ENCODE measurements around the gene POLRMT. TPM values are rescaled to one million over a fixed set of nuclear protein-coding genes. Genes with fewer than 3 reads are reported as not detected.

POLRMT gene
- total and polyA plus RNA-seq, 2 experiments from 2014 or later: 98.0 to 148 TPM

GRCh38 chr19:681029-682019 is 48.0 kb upstream of the POLRMT start:
- Histone ChIP-seq H3K4me3 (peak overlapping the region; percentile 76; the same call in 1 of the 2 replicates), H2AFZ (peak overlapping the region; percentile 76; the same call in 1 of the 2 replicates), H3K27me3 (ENCODE audit: insufficient read depth) (peaks cover 10% of the 10 kb centered on the region), H3K9me2 (ENCODE audit: insufficient read depth) (no peaks in the 10 kb centered on the region), H3K36me3 (ENCODE audit: insufficient read depth) (no peaks in the 10 kb centered on the region), H3K79me2 (replicated peaks; ENCODE audit: insufficient read depth) (no peaks in the 10 kb centered on the region), H3K4me2 (peak overlapping the region; percentile 88; the same call in 1 of the 2 replicates), H3F3A (replicated peaks; ENCODE audit: low read depth) (peaks cover 8% of the 10 kb centered on the region; the same call in 1 of the 2 replicates), H3K27ac (ENCODE audit: low read depth) (no peak overlapping the region), H4K20me1 (replicated peaks; ENCODE audit: insufficient read depth) (no peaks in the 10 kb centered on the region), H3K4me1 (ENCODE audit: insufficient read depth) (0 out of 2 replicates have a peak, but pooled peaks cover 3% of the 10 kb centered on the region)
- H3K27ac Mint-ChIP-seq: peak overlapping the region; percentile 100
- peak overlapping the region; percentile 91 for H3K4me3 Mint-ChIP-seq
- H3K9me3 Mint-ChIP-seq: no peaks in the 10 kb centered on the region
- ATAC-seq (peak; percentile 56), DNase-seq (ENCODE audit: low spot score) (peak; percentile 96)
- no peak for TF ChIP-seq CREB1 (CRISPR knock-in tag; IDR thresholded peaks at IDR 0.05; ENCODE audit: low read depth)
- no peak for TF ChIP-seq REST (IDR thresholded peaks at IDR 0.05; ENCODE audit: unreplicated experiment)
- no peak for TF ChIP-seq STAT1 (IDR thresholded peaks at IDR 0.05; ENCODE audit: unreplicated experiment)
- no peak for TF ChIP-seq ETS1 (IDR thresholded peaks at IDR 0.05)
- TF ChIP-seq POLR2AphosphoS5 (IDR thresholded peaks at IDR 0.05; ENCODE audit: low read depth): no peak
- TF ChIP-seq EZH2 (IDR thresholded peaks at IDR 0.05; ENCODE audit: low read depth, unreplicated experiment): no peak
- no peak for TF ChIP-seq CTCF (conservative IDR thresholded peaks at IDR 0.05; ENCODE audit: low read depth in 2 of 2)
- no peak for TF ChIP-seq ZNF114 (CRISPR knock-in tag; IDR thresholded peaks at IDR 0.05)
- no peak for TF ChIP-seq ZNF331 (CRISPR knock-in tag; IDR thresholded peaks at IDR 0.05; ENCODE audit: low read depth)
- no peak for TF ChIP-seq EZH2phosphoT487 (IDR thresholded peaks at IDR 0.05; ENCODE audit: unreplicated experiment)
- TF ChIP-seq ZNF462 (CRISPR knock-in tag; IDR thresholded peaks at IDR 0.05): no peak
- no peak for TF ChIP-seq NANOG (IDR thresholded peaks at IDR 0.05; ENCODE audit: borderline replicate concordance)
- TF ChIP-seq JUNB (IDR thresholded peaks at IDR 0.05; ENCODE audit: unreplicated experiment): no peak
- no peaks in the 10 kb centered on the region; the same call in 2 of the 3 replicates for H3K4me1 Mint-ChIP-seq
- peaks cover 16% of the 10 kb centered on the region for H3K27me3 Mint-ChIP-seq (ENCODE audit: insufficient read depth, low read depth, poor library complexity)
- no peaks in the 10 kb centered on the region for H3K36me3 Mint-ChIP-seq (ENCODE audit: low read depth)
